Measurements from ENCODE around the gene SLC25A4. TPM values are rescaled to one million over a fixed set of nuclear protein-coding genes. Genes with fewer than 3 reads are reported as not detected.

SLC25A4 gene
- total RNA-seq, 2 experiments from 2014 or later = 4.1 TPM

- Histone ChIP-seq H3K27ac (ENCODE audit: low read depth in 1 of 2, low read length in 2 of 2) (no peak overlapping the region), H3K27me3 (ENCODE audit: control insufficient read depth in 1 of 2, insufficient read depth in 2 of 2, low read length in 2 of 2) (peaks cover 11 to 18% of the 10 kb centered on the region in 2 experiments), H3K36me3 (ENCODE audit: insufficient read depth, low read length) (no peaks in the 10 kb centered on the region), H3K4me1 (ENCODE audit: insufficient read depth, low read length) (no peaks in the 10 kb centered on the region), H3K4me3 (ENCODE audit: low read length) (no peak overlapping the region), H3K9me3 (ENCODE audit: control insufficient read depth in 1 of 2, insufficient read depth in 1 of 2, low read length in 2 of 2) (no peaks in the 10 kb centered on the region)
- Mint-ChIP-seq H3K4me1 (ENCODE audit: low read depth) (no peaks in the 10 kb centered on the region), H3K27ac (no peak overlapping the region), H3K36me3 (ENCODE audit: low read depth) (no peaks in the 10 kb centered on the region), H3K27me3 (peaks cover 55% of the 10 kb centered on the region), H3K4me3 (no peak overlapping the region), H3K9me3 (no peaks in the 10 kb centered on the region)
- POLR2A ChIA-PET = no interaction called here
- no peak for ATAC-seq (ENCODE audit: poor library complexity)
- no peak for DNase-seq
- intact Hi-C loops (cut with DNase I, micrococcal nuclease) = loop anchor here (5.0 to 10.0 kb wide), 3 partner anchors 56 to 1256 kb away; no protein-coding TSS in a partner anchor
- CTCF ChIA-PET = interaction anchor here (1.7 kb wide), 1 partner anchor 353 kb away, joined by 6 read pairs; no protein-coding TSS in a partner anchor
- TF ChIP-seq CTCF (IDR thresholded peaks at IDR 0.05) = no peak
Observed at GRCh38 chr4:185098474-185098873, 44.6 kb upstream of the SLC25A4 start.

- Histone ChIP-seq H3K27ac (ENCODE audit: low read depth in 1 of 2, low read length in 2 of 2) (no peak overlapping the region), H3K4me1 (ENCODE audit: insufficient read depth, low read length) (no peaks in the 10 kb centered on the region), H3K4me3 (ENCODE audit: low read length) (no peak overlapping the region), H3K9me3 (ENCODE audit: control insufficient read depth in 1 of 2, insufficient read depth in 1 of 2, low read length in 2 of 2) (no peaks in the 10 kb centered on the region), H3K27me3 (ENCODE audit: control insufficient read depth in 1 of 2, insufficient read depth in 2 of 2, low read length in 2 of 2) (peaks cover 11 to 18% of the 10 kb centered on the region in 2 experiments), H3K36me3 (ENCODE audit: insufficient read depth, low read length) (no peaks in the 10 kb centered on the region)
- H3K4me3 Mint-ChIP-seq = no peak overlapping the region
- peaks cover 48% of the 10 kb centered on the region for H3K27me3 Mint-ChIP-seq
- no peaks in the 10 kb centered on the region for H3K9me3 Mint-ChIP-seq
- ChIA-PET CTCF (no interaction called here), POLR2A (no interaction called here)
- no peak for ATAC-seq (ENCODE audit: poor library complexity)
- no peak for DNase-seq
- H3K36me3 Mint-ChIP-seq (ENCODE audit: low read depth) = no peaks in the 10 kb centered on the region
- no peak overlapping the region for H3K27ac Mint-ChIP-seq
- H3K4me1 Mint-ChIP-seq (ENCODE audit: low read depth) = no peaks in the 10 kb centered on the region
- TF ChIP-seq CTCF (IDR thresholded peaks at IDR 0.05) = no peak
- intact Hi-C loops (cut with DNase I, micrococcal nuclease) = loop anchor here (5.0 to 10.0 kb wide), 3 partner anchors 57 to 1257 kb away; no protein-coding TSS in a partner anchor
Observed at GRCh38 chr4:185099024-185099682, 43.9 kb upstream of the SLC25A4 start.

GRCh38 chr4:185099940-185100339, 43.1 kb upstream of the SLC25A4 start:
- ChIA-PET CTCF (no interaction called here), POLR2A (no interaction called here)
- Mint-ChIP-seq H3K27me3 (peaks cover 45% of the 10 kb centered on the region), H3K36me3 (ENCODE audit: low read depth) (no peaks in the 10 kb centered on the region), H3K9me3 (no peaks in the 10 kb centered on the region), H3K4me1 (ENCODE audit: low read depth) (no peaks in the 10 kb centered on the region), H3K4me3 (no peak overlapping the region), H3K27ac (no peak overlapping the region)
- Histone ChIP-seq H3K9me3 (ENCODE audit: control insufficient read depth in 1 of 2, insufficient read depth in 1 of 2, low read length in 2 of 2) (no peaks in the 10 kb centered on the region), H3K4me1 (ENCODE audit: insufficient read depth, low read length) (no peaks in the 10 kb centered on the region), H3K4me3 (ENCODE audit: low read length) (no peak overlapping the region), H3K27me3 (ENCODE audit: control insufficient read depth in 1 of 2, insufficient read depth in 2 of 2, low read length in 2 of 2) (peaks cover 11 to 18% of the 10 kb centered on the region in 2 experiments), H3K36me3 (ENCODE audit: insufficient read depth, low read length) (no peaks in the 10 kb centered on the region), H3K27ac (ENCODE audit: low read depth in 1 of 2, low read length in 2 of 2) (no peak overlapping the region)
- DNase-seq = no peak
- intact Hi-C loops (cut with DNase I, micrococcal nuclease) = loop anchor here (5.0 to 10.0 kb wide), 4 partner anchors 58 to 1258 kb away; no protein-coding TSS in a partner anchor
- ATAC-seq (ENCODE audit: poor library complexity) = no peak
- TF ChIP-seq CTCF (IDR thresholded peaks at IDR 0.05) = no peak

Measured in CD4-positive, alpha-beta T cell (primary cell).